Right lung (tissue), 5 donors: ENCODE measurements around the gene RAB34. TPM values are rescaled to one million over a fixed set of nuclear protein-coding genes. Genes with fewer than 3 reads are reported as not detected.
A peak's percentile ranks its signal among the peaks of the same experiment; 100 is the strongest.

Experiments used
- DNase-seq, 2 donors: peaks; one replicate each; pipeline ENCODE4 v3.0.0-alpha.2; 2013
- polyA plus RNA-seq, 5 donors: library from polyadenylated mRNA; unstranded; fragments of 120-200 nt; gene quantifications; one replicate each; pipeline versions ENCODE4 v1.2.1 to v1.2.3, GENCODE V29; 2013; ENCODE audit warnings: inconsistent platforms in 1 of 5, low replicate concordance in 1 of 5; ENCODE audit not compliant: insufficient read length in 5 of 5, insufficient read depth in 1 of 5

RAB34 gene
- polyA plus RNA-seq, 5 donors: 180 to 195 (median 187) TPM

- no peak for DNase-seq
Observed at GRCh38 chr17:28689011-28689410, 28.7 kb downstream of the RAB34 start.

- DNase-seq: no peak
Observed at GRCh38 chr17:28688481-28688880, 29.2 kb downstream of the RAB34 start.

- DNase-seq: no peak
Observed at GRCh38 chr17:28686296-28686695, 31.4 kb downstream of the RAB34 start.

- DNase-seq: no peak
Observed at GRCh38 chr17:28685366-28685765, 32.3 kb downstream of the RAB34 start.

GRCh38 chr17:28684963-28685362 lies 32.7 kb downstream of the RAB34 start:
- peak; percentile 47 to 64 for DNase-seq

- DNase-seq: no peak
Observed at GRCh38 chr17:28682655-28683054, 35.0 kb downstream of the RAB34 start.

- DNase-seq: no peak
Observed at GRCh38 chr17:28675980-28676379, 41.7 kb downstream of the RAB34 start.

GRCh38 chr17:28675490-28675889 lies 42.2 kb downstream of the RAB34 start:
- no peak for DNase-seq

GRCh38 chr17:28669918-28670317 lies 47.8 kb downstream of the RAB34 start:
- no peak for DNase-seq

GRCh38 chr17:28667870-28668269 lies 49.8 kb downstream of the RAB34 start:
- no peak for DNase-seq

- no peak for DNase-seq
Observed at GRCh38 chr17:28665994-28666393, 51.7 kb downstream of the RAB34 start.

Other genes with a start within 250 kb of the RAB34 start
- gene SLC13A2, start 244.2 kb downstream of the RAB34 start, polyA plus RNA-seq: under 1 TPM in 4 of 5 donors, not detected in 1; 0.14 to 0.48 (median 0.30) TPM
- under 1 TPM in 4 of 5 donors, not detected in 1; 0.06 to 0.19 (median 0.16) TPM for gene FOXN1, start 211.5 kb downstream of the RAB34 start, polyA plus RNA-seq
- 10 to 100 TPM; 28.4 to 44.4 (median 36.3) TPM for gene UNC119, start 165.2 kb downstream of the RAB34 start, polyA plus RNA-seq
- gene PIGS, start 146.3 kb downstream of the RAB34 start, polyA plus RNA-seq: 10 to 100 TPM; 58.7 to 66.9 (median 62.7) TPM
- 10 to 100 TPM; 16.1 to 21.6 (median 20.2) TPM for gene ALDOC, start 141.0 kb downstream of the RAB34 start, polyA plus RNA-seq
- gene SPAG5, start 118.8 kb downstream of the RAB34 start, polyA plus RNA-seq: 10 to 100 TPM; 35.5 to 80.1 (median 66.1) TPM
- gene RSKR, start 103.7 kb downstream of the RAB34 start, polyA plus RNA-seq: 10 to 100 TPM; 19.0 to 27.9 (median 24.2) TPM
- 10 to 100 TPM; 70.4 to 87.5 (median 77.3) TPM for gene BLTP2, start 72.7 kb downstream of the RAB34 start, polyA plus RNA-seq
- 10 to 100 TPM; 67.7 to 73.8 (median 69.5) TPM for gene SDF2, start 56.0 kb downstream of the RAB34 start, polyA plus RNA-seq
- gene SUPT6H, start 55.7 kb downstream of the RAB34 start, polyA plus RNA-seq: 10 to 100 TPM; 60.3 to 74.7 (median 66.8) TPM
- 1 to 10 TPM; 5.7 to 7.1 (median 6.6) TPM for gene PROCA1, start 6.0 kb downstream of the RAB34 start, polyA plus RNA-seq
- gene RPL23A, start 2.1 kb upstream of the RAB34 start, polyA plus RNA-seq: 1,000 to 10,000 TPM; 1,134 to 1,477 (median 1,162) TPM
- gene TLCD1, start 8.4 kb upstream of the RAB34 start, polyA plus RNA-seq: 10 to 100 TPM in 1 of 5 donors, 1 to 10 TPM in 4; 7.5 to 11.0 (median 8.7) TPM
- 1 to 10 TPM; 5.5 to 8.4 (median 6.8) TPM for gene NEK8, start 10.9 kb upstream of the RAB34 start, polyA plus RNA-seq
- 100 to 1,000 TPM in 3 of 5 donors, 10 to 100 TPM in 2; 92.5 to 141 (median 113) TPM for gene TRAF4, start 26.1 kb upstream of the RAB34 start, polyA plus RNA-seq
- 10 to 100 TPM; 15.5 to 22.3 (median 17.5) TPM for gene FAM222B, start 124.9 kb upstream of the RAB34 start, polyA plus RNA-seq
- 10 to 100 TPM; 60.7 to 78.6 (median 68.4) TPM for gene ERAL1, start 137.1 kb upstream of the RAB34 start, polyA plus RNA-seq
- 10 to 100 TPM; 60.5 to 89.2 (median 72.7) TPM for gene FLOT2, start 179.9 kb upstream of the RAB34 start, polyA plus RNA-seq
- gene DHRS13, start 185.2 kb upstream of the RAB34 start, polyA plus RNA-seq: 1 to 10 TPM; 5.6 to 8.7 (median 6.8) TPM
- gene PHF12, start 233.7 kb upstream of the RAB34 start, polyA plus RNA-seq: 10 to 100 TPM; 42.7 to 61.2 (median 57.0) TPM